GM10266 (cell line): ENCODE results near the gene ZCCHC10.

Experiments used
- DNase-seq: peaks from one replicate; pipeline ENCODE4 v3.0.0; 2012; ENCODE audit errors: extremely low spot score
- TF ChIP-seq, protein P1 (sequence below): IDR thresholded peaks from 2 replicates; pipeline ENCODE4 v1.5.1; 2012; ENCODE audit warnings: mild to moderate bottlenecking, low read depth; ENCODE audit not compliant: control insufficient read depth, insufficient read depth; ENCODE audit errors: missing control alignments

ZCCHC10 gene

DNA sequence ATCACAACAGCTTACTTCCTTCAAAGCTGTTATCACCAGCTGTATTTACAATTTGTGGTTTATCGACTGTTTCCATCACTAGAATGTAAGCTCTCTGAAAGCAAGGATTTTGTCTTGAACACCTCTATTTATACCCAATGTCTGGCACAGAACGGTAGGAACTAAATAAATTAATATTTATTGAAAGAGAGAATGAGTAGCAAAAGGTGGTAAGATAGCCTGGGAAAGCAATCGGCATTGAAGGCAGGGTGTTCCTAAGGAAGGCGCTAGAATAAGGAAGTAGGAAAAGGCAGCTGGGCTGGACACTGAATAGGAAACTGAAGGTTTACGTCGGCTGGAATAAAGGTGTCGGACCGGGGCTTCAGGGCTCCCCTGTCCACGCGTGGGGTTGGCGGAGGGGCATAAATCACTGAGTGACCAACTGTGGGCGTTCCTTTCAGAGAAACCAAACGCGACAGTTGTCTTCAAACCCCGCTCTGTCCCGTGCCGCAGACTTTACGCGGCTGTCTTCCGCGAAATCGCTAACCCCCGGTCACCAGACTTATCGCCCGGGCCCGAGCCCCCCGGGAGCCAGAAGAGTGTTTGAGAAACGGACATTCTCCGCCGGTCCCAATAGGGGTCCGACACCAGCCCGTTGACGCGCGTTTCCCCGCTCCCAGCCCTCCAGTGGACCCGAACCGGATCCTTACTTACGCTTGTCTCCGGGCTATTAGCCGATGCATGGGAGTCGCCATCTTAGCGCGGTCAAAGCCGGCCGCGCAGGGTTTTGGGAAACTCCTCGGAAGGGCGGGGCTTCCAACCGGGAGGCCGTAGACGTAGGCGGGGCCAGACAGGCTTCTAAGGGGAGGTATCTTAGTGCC is at the start of gene ZCCHC10:
Gene ZCCHC10 (minus strand): TSS at position 746 of the 860 bp plus-strand sequence. CDS start 12 bp downstream, at position 734.
- peak; percentile 87 for DNase-seq
- TF ChIP-seq, protein P1, sequence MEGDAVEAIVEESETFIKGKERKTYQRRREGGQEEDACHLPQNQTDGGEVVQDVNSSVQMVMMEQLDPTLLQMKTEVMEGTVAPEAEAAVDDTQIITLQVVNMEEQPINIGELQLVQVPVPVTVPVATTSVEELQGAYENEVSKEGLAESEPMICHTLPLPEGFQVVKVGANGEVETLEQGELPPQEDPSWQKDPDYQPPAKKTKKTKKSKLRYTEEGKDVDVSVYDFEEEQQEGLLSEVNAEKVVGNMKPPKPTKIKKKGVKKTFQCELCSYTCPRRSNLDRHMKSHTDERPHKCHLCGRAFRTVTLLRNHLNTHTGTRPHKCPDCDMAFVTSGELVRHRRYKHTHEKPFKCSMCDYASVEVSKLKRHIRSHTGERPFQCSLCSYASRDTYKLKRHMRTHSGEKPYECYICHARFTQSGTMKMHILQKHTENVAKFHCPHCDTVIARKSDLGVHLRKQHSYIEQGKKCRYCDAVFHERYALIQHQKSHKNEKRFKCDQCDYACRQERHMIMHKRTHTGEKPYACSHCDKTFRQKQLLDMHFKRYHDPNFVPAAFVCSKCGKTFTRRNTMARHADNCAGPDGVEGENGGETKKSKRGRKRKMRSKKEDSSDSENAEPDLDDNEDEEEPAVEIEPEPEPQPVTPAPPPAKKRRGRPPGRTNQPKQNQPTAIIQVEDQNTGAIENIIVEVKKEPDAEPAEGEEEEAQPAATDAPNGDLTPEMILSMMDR: no peak

DNA sequence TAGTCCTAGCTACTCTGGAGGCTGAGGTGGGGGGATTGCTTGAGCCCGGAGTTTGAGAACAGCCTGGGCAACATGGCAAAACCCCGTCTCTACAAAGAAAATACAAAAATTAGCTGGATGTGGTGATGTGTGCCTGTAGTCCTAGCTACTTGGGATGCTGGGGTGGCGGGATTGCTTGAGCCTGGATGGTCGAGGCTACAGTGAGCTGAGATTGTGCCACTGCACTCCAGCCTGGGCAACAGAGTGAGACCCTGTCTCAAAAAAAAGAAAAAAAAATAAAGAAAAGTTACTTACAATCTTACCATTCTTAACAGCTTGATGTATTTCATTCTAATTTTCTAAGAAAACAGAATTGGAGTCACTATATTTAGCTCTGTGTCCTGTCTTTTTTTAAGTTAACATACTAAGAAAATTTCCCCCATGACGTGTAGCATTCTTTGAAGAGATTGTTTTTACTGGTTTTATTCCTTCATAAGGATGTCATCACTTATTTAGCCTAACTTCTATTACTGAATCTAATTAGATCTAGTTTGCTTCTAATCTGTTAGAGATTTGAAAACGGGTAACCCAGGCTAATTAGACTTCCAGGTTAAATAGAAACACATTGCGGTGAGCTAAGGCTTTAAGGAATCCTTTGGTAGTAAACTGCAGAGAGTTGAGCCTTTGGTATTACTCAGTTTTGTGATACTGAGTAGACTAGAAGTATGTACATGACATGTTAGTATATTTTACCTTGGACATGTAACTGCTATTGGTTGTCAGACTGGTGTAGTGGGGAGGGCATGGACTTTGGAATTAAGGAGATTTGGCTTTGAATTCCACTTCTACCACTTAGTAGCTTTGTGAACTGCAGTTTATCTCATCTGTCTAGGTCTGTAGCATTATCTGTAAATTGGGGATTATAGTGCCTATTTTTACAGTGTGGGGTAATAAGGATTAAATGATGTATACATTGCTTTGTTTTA is 49.5 kb upstream of the ZCCHC10 start:
- DNase-seq: no peak
- TF ChIP-seq, protein P1: no peak

DNA sequence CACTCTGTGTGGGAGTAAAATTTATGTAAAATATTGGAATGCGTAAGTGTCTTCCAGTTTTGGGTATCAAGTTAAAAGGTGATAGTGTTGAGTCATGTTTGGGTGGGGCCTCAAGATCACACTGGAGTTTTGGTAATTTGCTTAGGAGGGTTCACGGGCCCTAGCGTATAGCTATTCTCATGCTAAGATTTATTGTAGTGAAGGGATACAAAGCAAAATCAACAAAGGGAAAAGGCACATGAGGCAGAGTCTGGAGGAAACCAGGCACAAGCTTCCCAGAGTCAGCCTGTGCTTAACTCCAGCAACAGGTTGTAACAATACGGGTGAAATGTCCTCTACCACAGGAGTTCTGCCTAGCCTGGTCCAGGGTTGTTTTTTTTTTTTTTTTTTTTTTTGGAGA is 45.7 kb upstream of the ZCCHC10 start:
- TF ChIP-seq, protein P1: no peak
- DNase-seq: no peak

DNA sequence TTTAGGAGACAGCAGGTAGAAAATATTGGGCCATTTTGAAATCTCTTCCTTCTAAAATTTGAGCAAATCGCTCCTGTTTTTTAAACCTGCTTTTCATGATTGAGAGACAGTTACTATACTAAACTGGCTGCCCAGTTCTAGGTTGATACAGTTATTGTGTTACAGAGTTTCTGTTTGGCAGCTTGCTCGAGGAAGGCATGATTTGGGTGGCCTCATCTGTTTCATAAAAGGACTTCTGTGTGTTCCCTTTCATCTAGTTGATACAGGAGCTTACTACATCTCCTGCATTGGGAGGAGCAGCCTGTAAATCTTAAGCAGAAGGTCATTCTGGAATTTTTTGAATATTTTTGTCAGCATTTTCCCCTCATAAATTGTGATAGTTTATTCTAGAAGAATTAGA is 39.7 kb upstream of the ZCCHC10 start:
- DNase-seq: no peak

DNA sequence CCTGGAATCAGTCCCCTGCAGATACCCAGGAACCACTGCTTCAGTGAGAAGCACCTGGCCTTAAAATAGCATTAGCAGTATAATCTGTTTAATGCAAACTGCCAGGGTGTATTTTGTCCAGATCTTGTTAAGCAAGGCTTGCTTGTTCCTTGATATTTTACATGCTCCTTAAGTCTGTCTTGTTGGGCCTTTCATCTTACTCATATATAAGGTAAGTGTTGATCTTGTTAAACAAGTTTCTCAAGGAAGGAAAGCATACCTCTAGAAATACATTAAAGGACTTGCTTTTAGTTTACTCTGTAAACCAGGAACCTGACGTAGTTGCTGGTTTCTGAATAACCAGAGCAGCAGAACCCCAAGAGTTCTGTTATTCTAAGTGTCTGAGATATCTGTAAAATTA is 39.1 kb upstream of the ZCCHC10 start:
- DNase-seq: no peak
- TF ChIP-seq, protein P1: no peak

More for the DNA sequence above, 39.7 kb upstream of the ZCCHC10 start:
- TF ChIP-seq, protein P1: no peak

DNA sequence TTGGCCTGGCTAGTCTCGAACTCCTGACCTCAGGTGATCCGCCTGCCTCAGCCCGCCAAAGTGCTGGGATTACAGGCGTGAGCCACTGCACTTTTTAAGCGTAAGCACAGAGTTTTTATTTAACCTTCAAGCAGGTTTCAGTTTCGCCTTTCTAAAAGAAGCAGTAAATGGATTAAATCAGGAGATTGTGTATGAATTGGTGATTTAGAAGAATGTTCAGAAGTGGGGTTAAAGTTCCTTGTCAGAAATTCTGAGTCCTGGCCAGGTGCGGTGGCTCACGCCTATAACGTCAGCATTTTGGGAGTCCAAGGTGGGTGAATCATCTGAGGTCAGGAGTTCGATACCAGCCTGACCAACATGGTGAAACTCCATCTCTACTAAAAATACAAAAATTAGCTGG is 37.6 kb upstream of the ZCCHC10 start:
- TF ChIP-seq, protein P1: no peak
- no peak for DNase-seq
